Loucy (cell line): Measurements from ENCODE around the gene MKI67.

Source experiments
- CTCF ChIP-seq: fragments of 200-600 bp; sonication (generic); conservative IDR thresholded peaks from 2 replicates; pipeline ENCODE4 v1.5.1; 2014; ENCODE audit warnings: mild to moderate bottlenecking, antibody characterized with exemption, low read length
- EZH2phosphoT487 ChIP-seq: fragments of 200-600 bp; IDR thresholded peaks from 2 replicates; pipeline ENCODE4 v1.6.1; 2018; ENCODE audit warnings: antibody characterized with exemption, mild to moderate bottlenecking, moderate library complexity, borderline replicate concordance

- no peak for TF ChIP-seq CTCF
- no peak for TF ChIP-seq EZH2phosphoT487
Observed at GRCh38 chr10:128084991-128085390, 41.2 kb downstream of the MKI67 start.
